ENCODE measurements around the gene MTMR4.
A peak's percentile ranks its signal among the peaks of the same experiment; 100 is the strongest.
"Not testable (repeated sequence)": the region's sequence is repeated elsewhere in the genome, so short reads cannot be mapped to it uniquely, and the experiment has no call there.

MTMR4 gene

DNA sequence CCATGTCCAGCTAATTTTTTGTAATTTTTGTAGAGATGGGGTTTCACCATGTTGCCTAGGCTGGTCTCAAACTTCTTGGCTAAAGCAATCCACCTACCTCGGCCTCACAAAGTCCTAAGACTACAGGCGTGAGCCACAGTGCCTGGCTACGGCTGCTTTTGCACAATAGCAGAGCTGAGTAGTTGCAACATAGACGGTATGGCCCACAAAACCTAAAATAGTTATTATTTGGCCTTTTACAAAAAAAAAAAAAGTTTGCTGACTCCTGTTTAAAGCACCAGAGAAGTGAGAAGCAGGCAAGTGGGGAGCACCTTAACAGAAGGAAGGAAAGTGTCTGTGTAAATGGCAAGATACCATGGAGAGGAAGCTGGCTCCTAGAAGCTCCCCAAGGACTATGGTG, 20.9 kb downstream of the MTMR4 start:
- TF ChIP-seq POLR2A (IDR thresholded peaks at IDR 0.05; ENCODE audit: low read depth, low read length) = no peak
- DNase-seq (ENCODE audit: insufficient read length, low spot score) (no peak), FAIRE-seq (no peak)

DNA sequence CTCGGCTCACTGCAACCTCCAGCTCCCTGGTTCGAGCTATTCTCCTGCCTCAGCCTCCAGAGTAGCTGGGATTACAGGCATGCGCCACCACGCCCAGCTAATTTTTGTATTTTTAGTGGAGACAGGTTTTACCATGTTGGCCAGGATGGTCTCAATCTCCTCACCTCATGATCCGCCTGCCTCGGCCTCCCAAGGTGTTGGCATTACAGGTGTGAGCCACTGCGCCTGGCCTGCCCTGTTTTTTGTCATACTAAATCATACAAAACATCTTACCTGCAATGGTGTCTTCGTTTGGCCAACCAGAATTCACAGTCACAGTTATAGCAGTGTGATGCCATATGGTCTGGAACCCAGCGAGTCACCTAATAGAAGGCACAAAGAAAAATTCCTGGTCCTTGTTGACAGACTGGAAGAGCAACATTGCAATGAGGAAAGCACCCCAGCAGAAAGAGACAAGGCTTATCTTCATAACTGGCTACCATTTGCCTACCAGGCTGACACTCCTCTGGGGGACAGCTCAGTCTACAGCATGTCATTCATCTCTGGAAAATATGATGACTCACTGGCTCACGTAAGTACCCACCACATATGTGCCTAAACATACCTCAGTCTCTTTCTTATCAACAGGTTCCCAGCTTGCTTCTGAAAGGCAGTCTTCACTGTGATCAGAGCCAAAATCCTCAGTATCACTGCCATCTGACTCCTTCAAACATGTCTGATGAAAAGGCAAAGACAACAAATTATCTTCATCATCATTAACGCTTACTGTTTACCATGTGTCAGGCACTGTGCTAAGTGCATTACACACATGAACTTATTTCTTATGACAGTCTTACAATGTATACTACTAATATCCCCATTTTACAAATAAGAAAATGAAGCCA, 22.0 kb downstream of the MTMR4 start:
- no peak for TF ChIP-seq POLR2A (IDR thresholded peaks at IDR 0.05; ENCODE audit: low read depth, low read length)
- DNase-seq (ENCODE audit: insufficient read length, low spot score) = no peak
- no peak for FAIRE-seq

- no peak for FAIRE-seq
- no peak for DNase-seq (ENCODE audit: insufficient read length, low spot score)
- TF ChIP-seq POLR2A (IDR thresholded peaks at IDR 0.05; ENCODE audit: low read depth, low read length) = no peak
These were observed 22.9 kb downstream of the MTMR4 start for GRCh38 chr17:58491510-58492045.

GRCh38 chr17:58488428-58488890, 26.0 kb downstream of the MTMR4 start:
- FAIRE-seq (no peak), DNase-seq (ENCODE audit: insufficient read length, low spot score) (no peak)
- no peak for TF ChIP-seq POLR2A (IDR thresholded peaks at IDR 0.05; ENCODE audit: low read depth, low read length)

DNA sequence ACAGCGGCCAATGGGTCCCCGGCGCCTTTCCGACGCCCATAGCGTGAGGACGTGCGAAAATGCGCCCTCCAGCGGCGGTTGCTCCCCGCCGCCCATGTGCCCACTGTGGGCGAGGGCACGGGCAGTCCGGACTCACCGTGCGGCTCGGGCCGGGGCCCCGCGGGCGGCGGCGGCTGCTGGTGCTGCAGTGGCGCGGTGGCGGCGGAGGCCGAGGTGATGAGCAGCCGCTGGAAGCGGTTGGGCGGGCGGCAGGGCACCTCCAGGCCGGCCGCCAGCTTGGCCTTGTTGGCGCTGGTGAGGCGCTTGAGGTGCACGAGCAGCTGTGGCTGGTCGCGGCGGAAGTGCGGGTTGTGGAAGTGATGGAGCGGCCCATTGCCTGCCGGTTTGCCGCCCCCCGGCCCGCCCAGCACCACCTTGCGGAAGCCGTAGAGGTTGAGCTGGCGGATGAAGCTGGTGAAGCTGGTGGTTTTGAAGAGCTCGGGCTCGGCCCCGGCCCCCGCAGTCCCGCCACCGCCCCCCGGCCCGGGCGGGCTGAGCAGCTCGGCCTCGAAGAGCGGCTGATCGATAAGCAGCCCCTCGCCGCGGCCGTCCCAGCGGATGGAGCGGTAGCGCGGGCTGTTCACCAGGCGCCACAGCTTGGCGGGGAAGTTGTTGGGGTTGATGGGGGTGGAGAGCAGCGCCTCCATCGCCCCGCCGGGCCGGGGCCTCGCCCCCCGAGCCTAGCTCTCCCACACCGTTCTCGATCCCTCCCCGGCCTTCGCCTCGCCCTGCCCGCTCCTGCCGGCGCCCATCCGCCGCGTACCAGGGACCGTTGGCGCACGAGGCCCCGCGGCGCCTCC, 26.6 kb downstream of the MTMR4 start, which contains the start of gene HSF5:
Gene HSF5, minus strand, starts transcription at position 820 of the 839 bp plus-strand sequence. Its CDS starts 134 bp downstream, at position 686.
- no peak for TF ChIP-seq POLR2A (IDR thresholded peaks at IDR 0.05; ENCODE audit: low read depth, low read length)
- no peak for FAIRE-seq
- DNase-seq (ENCODE audit: insufficient read length, low spot score) = no peak

DNA sequence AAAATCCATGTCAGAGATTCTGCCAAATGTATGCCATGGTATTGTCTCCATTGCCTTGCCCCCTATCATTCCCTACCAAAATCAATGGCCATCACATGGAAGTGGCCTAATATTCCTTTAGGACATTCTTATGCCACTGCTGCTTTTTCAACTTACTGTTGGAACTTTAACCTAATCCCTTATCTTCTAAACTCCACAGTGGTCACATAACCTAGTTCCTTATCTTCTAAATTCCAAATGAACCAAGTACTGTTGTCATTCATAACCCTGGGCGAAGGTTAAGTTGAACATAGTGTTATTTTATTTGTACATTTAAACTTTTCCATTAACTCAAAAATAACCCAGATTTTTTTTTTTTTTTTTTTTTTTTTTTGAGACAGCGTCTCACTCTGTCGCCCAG, 29.8 kb downstream of the MTMR4 start:
- FAIRE-seq (no peak), DNase-seq (ENCODE audit: insufficient read length, low spot score) (no peak)
- no peak for TF ChIP-seq POLR2A (IDR thresholded peaks at IDR 0.05; ENCODE audit: low read depth, low read length)

- FAIRE-seq; DNase-seq (ENCODE audit: insufficient read length, low spot score): not testable (repeated sequence)
These were observed 32.6 kb downstream of the MTMR4 start for GRCh38 chr17:58481798-58482197.

DNA sequence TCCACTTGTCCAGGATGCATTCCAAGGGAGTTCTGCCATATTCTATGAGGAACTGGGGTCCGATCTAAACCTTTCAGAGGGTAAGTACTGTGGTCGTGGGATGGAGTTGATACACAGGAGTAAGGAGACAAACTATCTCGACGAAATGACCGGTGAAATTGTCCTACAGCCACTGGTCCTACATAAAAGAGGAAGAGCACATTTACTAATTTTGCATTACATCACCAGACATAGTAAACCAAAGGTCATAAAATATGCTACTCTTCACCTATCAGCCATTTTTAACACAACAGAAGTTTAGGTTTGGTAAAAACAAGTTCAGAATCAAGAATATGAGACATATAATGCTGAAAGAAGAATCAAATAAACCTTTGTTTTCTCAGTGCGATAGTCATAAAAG, 34.3 kb downstream of the MTMR4 start:
- DNase-seq (ENCODE audit: insufficient read length, low spot score) (no peak), FAIRE-seq (no peak)
- no peak for TF ChIP-seq POLR2A (IDR thresholded peaks at IDR 0.05; ENCODE audit: low read depth, low read length)

- TF ChIP-seq POLR2A (IDR thresholded peaks at IDR 0.05; ENCODE audit: low read depth, low read length) = no peak
- DNase-seq (ENCODE audit: insufficient read length, low spot score) (no peak), FAIRE-seq (no peak)
These were observed 37.6 kb downstream of the MTMR4 start for GRCh38 chr17:58476812-58477211.

DNA sequence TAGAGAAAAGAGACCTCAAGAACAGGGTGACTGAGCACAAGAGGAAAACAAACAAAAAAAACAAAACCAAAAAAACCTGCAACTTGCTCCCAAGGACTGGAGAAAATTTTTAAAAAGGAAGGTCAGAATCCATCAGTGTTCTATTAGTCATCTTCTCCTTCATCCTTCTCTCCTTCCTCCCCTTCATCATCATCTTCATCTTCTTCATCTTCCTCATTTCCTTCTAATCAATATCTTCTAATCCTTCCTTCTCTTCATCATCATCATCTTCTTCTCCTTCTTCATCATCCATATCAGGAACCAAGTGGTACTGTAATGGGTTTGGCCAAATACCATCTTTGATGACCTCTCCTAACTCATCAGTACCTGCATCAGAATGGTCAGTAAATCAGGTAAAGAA, 38.5 kb downstream of the MTMR4 start:
- no peak for TF ChIP-seq POLR2A (IDR thresholded peaks at IDR 0.05; ENCODE audit: low read depth, low read length)

DNA sequence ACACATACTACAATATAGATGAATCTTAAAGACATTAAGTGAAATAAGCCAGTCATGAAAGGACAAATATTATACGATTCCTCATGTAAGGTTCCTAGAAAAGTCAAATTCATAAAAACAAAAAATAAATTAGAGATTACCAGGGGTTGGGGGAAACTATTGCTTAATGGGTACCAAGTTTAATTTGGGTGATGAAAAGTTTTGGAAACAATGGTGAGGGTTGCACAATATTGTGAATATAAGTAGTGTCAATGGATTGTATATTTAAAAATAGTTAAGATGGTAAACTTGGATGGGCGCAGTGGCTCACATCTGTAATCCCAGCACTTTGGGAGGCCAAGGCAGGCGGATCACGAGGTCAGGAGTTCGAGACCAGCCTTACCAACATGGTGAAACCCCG, 44.1 kb downstream of the MTMR4 start:
- no peak for TF ChIP-seq POLR2A (IDR thresholded peaks at IDR 0.05; ENCODE audit: low read depth, low read length)
- FAIRE-seq = no peak
- no peak for DNase-seq (ENCODE audit: insufficient read length, low spot score)

More for the DNA sequence above, 38.5 kb downstream of the MTMR4 start:
- no peak for FAIRE-seq
- no peak for DNase-seq (ENCODE audit: insufficient read length, low spot score)

GRCh38 chr17:58468944-58469343, 45.5 kb downstream of the MTMR4 start:
- TF ChIP-seq POLR2A (IDR thresholded peaks at IDR 0.05; ENCODE audit: low read depth, low read length) = no peak
- FAIRE-seq (no peak), DNase-seq (ENCODE audit: insufficient read length, low spot score) (no peak)

GRCh38 chr17:58455491-58455890, 58.9 kb downstream of the MTMR4 start:
- TF ChIP-seq POLR2A (IDR thresholded peaks at IDR 0.05; ENCODE audit: low read depth, low read length) = no peak
- no peak for FAIRE-seq
- DNase-seq (ENCODE audit: insufficient read length, low spot score) = no peak

DNA sequence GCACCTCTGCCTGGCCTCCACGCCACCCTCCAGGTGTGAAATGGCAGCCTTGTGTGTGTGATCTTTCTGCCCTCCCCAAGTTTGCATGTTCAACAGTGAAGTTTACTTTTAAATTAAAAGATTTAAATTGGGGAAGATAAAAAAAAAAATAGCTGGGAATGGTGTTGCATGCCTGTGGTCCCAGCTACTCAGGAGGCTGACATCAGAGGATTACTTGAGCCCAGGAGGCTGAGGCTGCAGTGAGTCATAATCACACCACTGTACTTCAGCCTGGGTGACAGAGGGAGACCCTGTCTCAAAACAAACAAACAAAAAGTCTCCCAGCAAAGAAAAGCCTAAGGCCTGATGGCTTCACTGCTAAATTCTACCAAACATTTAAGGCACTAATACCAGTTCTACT, 61.7 kb downstream of the MTMR4 start:
- no peak for TF ChIP-seq POLR2A (IDR thresholded peaks at IDR 0.05; ENCODE audit: low read depth, low read length)
- DNase-seq (ENCODE audit: insufficient read length, low spot score) (no peak), FAIRE-seq (peak; percentile 33)

All from H54 (cell line).